ENCODE results near the gene RABGAP1L.

- TF ChIP-seq CREB1 (IDR thresholded peaks at IDR 0.05; ENCODE audit: low read depth), result no peak
- TF ChIP-seq CTCF (IDR thresholded peaks at IDR 0.05 in 2 of 3, conservative IDR thresholded peaks at IDR 0.05 in 1 of 3; ENCODE audit: control insufficient read depth in 2 of 3, extremely low read depth in 1 of 3, insufficient read depth in 1 of 3, low read depth in 3 of 3, low read length in 3 of 3), result no peak
Observed at GRCh38 chr1:174197547-174197946, 38.2 kb downstream of the RABGAP1L start.

All from GM12878 (cell line).